ENCODE measurements around the gene SLC44A1. TPM values are rescaled to one million over a fixed set of nuclear protein-coding genes. Genes with fewer than 3 reads are reported as not detected.
A peak's percentile ranks its signal among the peaks of the same experiment; 100 is the strongest.

The SLC44A1 gene
- total RNA-seq, 6 experiments from 2014 or later, result 46.6 to 66.3 (median 56.0) TPM

GRCh38 chr9:105414947-105415661 lies 170.7 kb downstream of the SLC44A1 start:
- Mint-ChIP-seq H3K9me3 (peaks cover 5% of the 10 kb centered on the region; the same call in 1 of the 2 replicates), H3K36me3 (ENCODE audit: low read depth) (no peaks in the 10 kb centered on the region), H3K4me1 (ENCODE audit: low read depth) (peaks cover 19% of the 10 kb centered on the region), H3K27ac (no peak overlapping the region), H3K27me3 (ENCODE audit: insufficient read depth) (peaks cover 3% of the 10 kb centered on the region), H3K4me3 (peak overlapping the region; percentile 54; the same call in 1 of the 2 replicates)
- TF ChIP-seq CTCF (IDR thresholded peaks at IDR 0.05), result peak; percentile 96
- no peak for DNase-seq

- peaks cover 19% of the 10 kb centered on the region for H3K4me1 Mint-ChIP-seq (ENCODE audit: low read depth)
These were observed 171.2 kb downstream of the SLC44A1 start for GRCh38 chr9:105415662-105415980.

GRCh38 chr9:105416840-105417239 lies 172.4 kb downstream of the SLC44A1 start:
- no peaks in the 10 kb centered on the region for H3K36me3 Mint-ChIP-seq (ENCODE audit: low read depth)
- TF ChIP-seq CTCF (IDR thresholded peaks at IDR 0.05), result no peak

More at GRCh38 chr9:105415662-105415980, 171.2 kb downstream of the SLC44A1 start:
- H3K4me3 Mint-ChIP-seq, result no peak overlapping the region
- H3K27ac Mint-ChIP-seq, result no peak overlapping the region
- TF ChIP-seq CTCF (IDR thresholded peaks at IDR 0.05), result no peak; the same call in 1 of the 2 replicates
- DNase-seq, result no peak
- peaks cover 3% of the 10 kb centered on the region for H3K27me3 Mint-ChIP-seq (ENCODE audit: insufficient read depth)
- H3K36me3 Mint-ChIP-seq (ENCODE audit: low read depth), result no peaks in the 10 kb centered on the region
- peaks cover 5% of the 10 kb centered on the region; the same call in 1 of the 2 replicates for H3K9me3 Mint-ChIP-seq

GRCh38 chr9:105418588-105419500 lies 174.4 kb downstream of the SLC44A1 start:
- no peak for DNase-seq
- H3K36me3 Mint-ChIP-seq (ENCODE audit: low read depth), result no peaks in the 10 kb centered on the region
- H3K4me1 Mint-ChIP-seq (ENCODE audit: low read depth), result peaks cover 10% of the 10 kb centered on the region
- no peak for TF ChIP-seq CTCF (IDR thresholded peaks at IDR 0.05)
- peaks cover 3% of the 10 kb centered on the region; the same call in 1 of the 2 replicates for H3K27me3 Mint-ChIP-seq (ENCODE audit: insufficient read depth)
- no peak overlapping the region for H3K27ac Mint-ChIP-seq
- H3K4me3 Mint-ChIP-seq, result no peak overlapping the region
- no peaks in the 10 kb centered on the region for H3K9me3 Mint-ChIP-seq

More at GRCh38 chr9:105416840-105417239, 172.4 kb downstream of the SLC44A1 start:
- H3K27me3 Mint-ChIP-seq (ENCODE audit: insufficient read depth), result no peaks in the 10 kb centered on the region; the same call in 1 of the 2 replicates
- DNase-seq, result no peak
- no peak overlapping the region for H3K27ac Mint-ChIP-seq
- no peak overlapping the region for H3K4me3 Mint-ChIP-seq
- H3K4me1 Mint-ChIP-seq (ENCODE audit: low read depth), result peaks cover 19% of the 10 kb centered on the region
- H3K9me3 Mint-ChIP-seq, result peaks cover 1% of the 10 kb centered on the region; the same call in 1 of the 2 replicates

GRCh38 chr9:105419816-105420597 lies 175.6 kb downstream of the SLC44A1 start:
- H3K27ac Mint-ChIP-seq, result no peak overlapping the region
- peaks cover 4% of the 10 kb centered on the region for H3K4me1 Mint-ChIP-seq (ENCODE audit: low read depth)

More at GRCh38 chr9:105419816-105420597, 175.6 kb downstream of the SLC44A1 start:
- Mint-ChIP-seq H3K4me3 (no peak overlapping the region), H3K36me3 (ENCODE audit: low read depth) (no peaks in the 10 kb centered on the region), H3K9me3 (no peaks in the 10 kb centered on the region), H3K27me3 (ENCODE audit: insufficient read depth) (peaks cover 3% of the 10 kb centered on the region; the same call in 1 of the 2 replicates)
- no peak for TF ChIP-seq CTCF (IDR thresholded peaks at IDR 0.05)
- DNase-seq, result no peak

Measured in HFFc6 (cell line).